BJ (cell line): ENCODE results near the gene AAMP. TPM values are rescaled to one million over a fixed set of nuclear protein-coding genes. Genes with fewer than 3 reads are reported as not detected.
"Not testable (repeated sequence)": the region's sequence is repeated elsewhere in the genome, so short reads cannot be mapped to it uniquely, and the experiment has no call there.

Experiments
- CTCF ChIA-PET: fragments of 350-600 bp; formaldehyde crosslinking; extraction: SDS; loops from one replicate; lab custom pipeline; 2021; ENCODE audit warnings: antibody characterized with exemption, inconsistent platforms; lab: Yijun Ruan, JAX
- POLR2A ChIA-PET: fragments of 300-600 bp; sonication (Branson Sonifier 250); formaldehyde crosslinking; extraction: SDS; loops from one replicate; lab custom pipeline; 2021; ENCODE audit warnings: antibody characterized with exemption; lab: Charles Lee
- DNase-seq: peaks from one replicate; pipeline ENCODE4 v3.0.0-alpha.2; 2011; ENCODE audit warnings: low read depth
- H3K27me3 ChIP-seq: 2 replicates; pipeline ENCODE4 v1.6.0; 2011; ENCODE audit warnings: low read length; ENCODE audit not compliant: control insufficient read depth, insufficient read depth
- H3K36me3 ChIP-seq: 2 replicates; pipeline ENCODE4 v1.5.1; 2011; ENCODE audit warnings: low read length; ENCODE audit not compliant: control insufficient read depth, insufficient read depth
- H3K4me3 ChIP-seq: 2 replicates; pipeline ENCODE4 v1.5.1; 2011; ENCODE audit warnings: low read depth, mild to moderate bottlenecking, control low read depth, low read length
- CTCF ChIP-seq: IDR thresholded peaks from 2 replicates; pipeline ENCODE4 v1.5.1; 2011; ENCODE audit warnings: low read depth, mild to moderate bottlenecking, control low read depth, inconsistent platforms, low read length, moderate library complexity; ENCODE audit not compliant: insufficient read depth
- polyA plus RNA-seq: library from polyadenylated mRNA; depleted of rRNA; stranded (reverse); fragments of >200 nt; gene quantifications from 2 replicates; pipeline ENCODE4 v1.2.3, GENCODE V29; 2011

Gene AAMP
- polyA plus RNA-seq, 1 experiment = 84.9 TPM

DNA sequence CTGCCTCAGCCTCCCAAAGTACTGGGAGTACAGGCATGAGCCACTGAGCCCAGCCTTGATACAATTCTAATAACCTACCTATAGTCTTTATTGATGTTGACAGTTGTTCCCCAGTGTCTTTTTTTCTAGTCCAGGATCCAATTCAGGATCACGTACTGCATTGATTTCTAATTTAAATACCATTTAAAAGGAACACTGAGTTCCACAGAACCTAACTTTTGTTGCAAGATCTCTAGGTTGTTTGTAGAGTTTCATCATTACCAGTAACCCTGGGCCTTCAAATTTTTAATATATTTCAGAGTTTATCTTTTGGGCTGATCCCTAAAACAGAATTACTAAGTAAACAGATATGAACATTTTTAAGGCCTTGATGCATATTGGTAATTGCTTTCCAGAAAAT is 43.4 kb upstream of the AAMP start:
- CTCF ChIA-PET = no interaction called here
- Histone ChIP-seq H3K4me3 (no peak overlapping the region), H3K27me3 (no peaks in the 10 kb centered on the region), H3K36me3 (no peaks in the 10 kb centered on the region)
- no peak for TF ChIP-seq CTCF
- no peak for DNase-seq
- POLR2A ChIA-PET = no interaction called here

DNA sequence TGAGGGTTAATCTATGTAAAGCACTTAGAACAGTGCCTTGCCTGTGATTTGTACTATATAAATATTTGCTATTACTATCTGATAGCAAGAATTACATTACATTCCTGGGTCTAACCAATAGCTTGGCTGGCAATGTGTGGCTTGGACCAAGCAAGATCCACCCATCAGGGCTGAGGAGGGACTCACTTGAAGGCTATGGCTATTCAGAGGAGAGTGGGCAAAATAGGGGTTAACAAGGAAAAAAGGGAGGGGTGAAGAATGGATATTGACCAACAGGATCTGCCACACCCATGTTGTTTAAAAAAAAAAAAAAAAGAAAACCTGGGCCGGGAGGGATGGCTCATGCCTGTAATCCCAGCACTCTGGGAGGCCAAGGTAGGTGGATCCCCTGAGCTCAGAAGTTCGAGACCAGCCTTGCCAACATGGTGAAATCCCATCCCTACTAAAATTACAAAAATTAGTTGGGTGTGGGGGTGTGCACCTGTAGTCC is 42.4 kb upstream of the AAMP start:
- POLR2A ChIA-PET = no interaction called here
- CTCF ChIA-PET = interaction anchor here (0.6 to 1.3 kb wide), 3 partner anchors 11 to 27 kb away, joined by 3 to 10 read pairs (median 5); no protein-coding TSS in a partner anchor
- no peak for TF ChIP-seq CTCF

GRCh38 chr2:218311541-218312266 is 41.8 kb upstream of the AAMP start:
- POLR2A ChIA-PET, H3K27me3 ChIP-seq, H3K36me3 ChIP-seq, DNase-seq, H3K4me3 ChIP-seq: not testable (repeated sequence)
- CTCF ChIA-PET = interaction anchor here (1.0 to 1.9 kb wide), 3 partner anchors 10 to 14 kb away, joined by 3 to 10 read pairs (median 9); no protein-coding TSS in a partner anchor

More for the DNA sequence above, 42.4 kb upstream of the AAMP start:
- no peak for DNase-seq
- no peaks in the 10 kb centered on the region for H3K36me3 ChIP-seq
- no peaks in the 10 kb centered on the region for H3K27me3 ChIP-seq
- no peak overlapping the region for H3K4me3 ChIP-seq

- ChIA-PET POLR2A (no interaction called here), CTCF (interaction anchor here (1.0 to 1.9 kb wide), 2 partner anchors 9 to 13 kb away, joined by 3 to 9 read pairs; no protein-coding TSS in a partner anchor)
- Histone ChIP-seq H3K36me3 (no peaks in the 10 kb centered on the region), H3K27me3 (peaks cover 2% of the 10 kb centered on the region; the same call in 1 of the 2 replicates), H3K4me3 (no peak overlapping the region)
- no peak for TF ChIP-seq CTCF
- DNase-seq = no peak
These were observed 41.1 kb upstream of the AAMP start for GRCh38 chr2:218310853-218311540.

GRCh38 chr2:218307415-218308090 is 37.6 kb upstream of the AAMP start:
- TF ChIP-seq CTCF = no peak
- DNase-seq = no peak
- no peaks in the 10 kb centered on the region for H3K36me3 ChIP-seq
- peaks cover 2% of the 10 kb centered on the region; the same call in 1 of the 2 replicates for H3K27me3 ChIP-seq
- H3K4me3 ChIP-seq = no peak overlapping the region
- CTCF ChIA-PET = interaction anchor here (0.8 to 17.8 kb wide), 8 partner anchors 8 to 88 kb away, joined by 3 to 244 read pairs (median 4); partner anchors contain the start of gene CATIP
- POLR2A ChIA-PET = no interaction called here
